Neural progenitor cell (in vitro differentiated cells): ENCODE data around the gene AEBP1. TPM values are rescaled to one million over a fixed set of nuclear protein-coding genes. Genes with fewer than 3 reads are reported as not detected.

Source experiments
- DNase-seq: peaks from one replicate; pipeline ENCODE4 v3.0.0-alpha.2; 2016; ENCODE audit warnings: low spot score
- H2AFZ ChIP-seq: fragments of 200-600 bp; sonication (generic); replicated peaks from 2 replicates; pipeline ENCODE4 v1.6.1; 2016; ENCODE audit warnings: antibody characterized with exemption
- H3F3A ChIP-seq: fragments of 200-600 bp; sonication (generic); 2 replicates; pipeline ENCODE4 v1.6.1; 2016; ENCODE audit warnings: antibody characterized with exemption, low read depth
- H3K27ac ChIP-seq: fragments of 200-600 bp; sonication (generic); 2 replicates; pipeline ENCODE4 v1.5.1; 2016; ENCODE audit warnings: mild to moderate bottlenecking
- H3K27me3 ChIP-seq: fragments of 200-600 bp; sonication (generic); 2 replicates; pipeline ENCODE4 v1.6.1; 2016; ENCODE audit warnings: mild to moderate bottlenecking, moderate library complexity
- H3K36me3 ChIP-seq: fragments of 200-600 bp; sonication (generic); 2 replicates; pipeline ENCODE4 v1.5.1; 2016
- H3K4me1 ChIP-seq: fragments of 200-600 bp; sonication (generic); 2 replicates; pipeline ENCODE4 v1.6.1; 2016; ENCODE audit warnings: mixed run types
- H3K4me2 ChIP-seq: fragments of 200-600 bp; sonication (generic); 2 replicates; pipeline ENCODE4 v1.6.1; 2016
- H3K4me3 ChIP-seq: fragments of 200-600 bp; sonication (generic); 2 replicates; pipeline ENCODE4 v1.5.1; 2016
- H3K79me2 ChIP-seq: fragments of 200-600 bp; sonication (generic); 2 replicates; pipeline ENCODE4 v1.6.1; 2016; ENCODE audit warnings: low read depth
- H3K9ac ChIP-seq: fragments of 200-600 bp; sonication (generic); 2 replicates; pipeline ENCODE4 v1.6.1; 2016
- H3K9me3 ChIP-seq: fragments of 200-600 bp; sonication (generic); 2 replicates; pipeline ENCODE4 v1.5.1; 2016; ENCODE audit warnings: low read depth
- H4K20me1 ChIP-seq: fragments of 200-600 bp; sonication (generic); 2 replicates; pipeline ENCODE4 v1.6.1; 2016; ENCODE audit warnings: low read depth
- H3K27ac Mint-ChIP-seq: 3 replicates; pipeline ENCODE4 v1.8.0; 2021; ENCODE audit warnings: mixed read lengths
- H3K27me3 Mint-ChIP-seq: 2 replicates; pipeline ENCODE4 v1.8.0; 2022; ENCODE audit warnings: low read depth, mild to moderate bottlenecking, inconsistent platforms, moderate library complexity, mixed read lengths; ENCODE audit not compliant: insufficient read depth
- H3K36me3 Mint-ChIP-seq: 3 replicates; pipeline ENCODE4 v1.8.0; 2021; ENCODE audit warnings: mixed read lengths
- H3K4me1 Mint-ChIP-seq: 3 replicates; pipeline ENCODE4 v1.8.0; 2021; ENCODE audit warnings: mixed read lengths
- H3K4me3 Mint-ChIP-seq: 3 replicates; pipeline ENCODE4 v1.8.0; 2021; ENCODE audit warnings: mild to moderate bottlenecking, moderate library complexity, mixed read lengths
- H3K9me3 Mint-ChIP-seq: 3 replicates; pipeline ENCODE4 v1.8.0; 2020; ENCODE audit warnings: mixed read lengths
- EZH2 ChIP-seq: fragments of 200-600 bp; sonication (generic); IDR thresholded peaks from 2 replicates; pipeline ENCODE4 v1.6.1; 2017; ENCODE audit warnings: antibody characterized with exemption, mild to moderate bottlenecking, moderate library complexity
- EZH2phosphoT487 ChIP-seq: fragments of 200-600 bp; sonication (generic); IDR thresholded peaks from 2 replicates; pipeline ENCODE4 v1.6.1; 2017; ENCODE audit warnings: antibody characterized with exemption
- total RNA-seq: library from RNA; depleted of rRNA; stranded (reverse); fragments of >200 nt; gene quantifications from 2 replicates; pipeline ENCODE4 v1.2.3, GENCODE V29; 2015; ENCODE audit warnings: low replicate concordance
- TF ChIP-seq, protein P1 (sequence below): fragments of 200-600 bp; sonication (generic); IDR thresholded peaks from 2 replicates; pipeline ENCODE4 v1.5.1; 2017; ENCODE audit warnings: antibody characterized with exemption, mild to moderate bottlenecking

Gene AEBP1
- total RNA-seq, 1 donor from 2014 or later: 4.5 TPM

DNA sequence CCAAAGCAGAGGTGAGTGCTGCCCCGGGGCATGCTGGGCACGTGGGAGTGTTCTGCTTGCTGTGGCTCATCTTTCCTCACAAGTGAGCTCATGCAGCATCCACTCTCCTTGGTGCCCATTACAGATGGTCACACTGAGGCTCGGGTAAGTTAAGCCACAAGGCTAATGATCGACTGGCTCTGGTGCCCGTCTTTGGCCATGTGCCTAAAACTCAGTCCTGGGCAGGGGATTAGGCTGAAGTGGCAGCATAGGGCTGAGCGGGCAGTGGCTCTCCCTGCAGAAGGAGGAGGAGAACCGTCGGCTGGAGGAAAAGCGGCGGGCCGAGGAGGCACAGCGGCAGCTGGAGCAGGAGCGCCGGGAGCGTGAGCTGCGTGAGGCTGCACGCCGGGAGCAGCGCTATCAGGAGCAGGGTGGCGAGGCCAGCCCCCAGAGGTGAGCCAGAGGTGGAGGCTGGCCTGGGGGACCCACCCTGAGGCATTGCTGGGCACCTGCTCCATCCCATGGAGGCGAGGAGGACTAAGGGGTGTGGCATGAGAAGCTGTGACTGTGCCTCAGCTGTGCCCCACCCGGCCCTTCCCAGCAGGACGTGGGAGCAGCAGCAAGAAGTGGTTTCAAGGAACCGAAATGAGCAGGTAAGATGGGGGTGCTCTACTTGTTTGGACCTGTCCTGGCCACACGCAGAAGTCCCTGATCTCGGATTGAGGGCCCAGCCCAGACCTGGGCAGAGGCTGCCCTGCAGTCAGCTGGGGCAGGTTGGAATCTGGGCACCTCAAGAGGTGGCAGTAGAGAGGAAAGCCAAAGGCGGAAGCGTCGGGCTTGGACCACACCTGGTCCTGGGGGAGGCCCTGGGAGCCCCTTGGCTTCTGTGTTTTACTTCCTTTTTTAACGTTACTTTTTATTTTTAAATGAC lies 46.0 kb upstream of the AEBP1 start:
- Histone ChIP-seq H2AFZ (no peak overlapping the region), H3K27ac (no peak overlapping the region), H3K4me1 (no peaks in the 10 kb centered on the region), H3K36me3 (no peaks in the 10 kb centered on the region), H3F3A (no peaks in the 10 kb centered on the region), H4K20me1 (peaks cover 2% of the 10 kb centered on the region), H3K79me2 (no peaks in the 10 kb centered on the region), H3K27me3 (no peaks in the 10 kb centered on the region), H3K9me3 (no peaks in the 10 kb centered on the region), H3K4me3 (no peak overlapping the region), H3K4me2 (no peak overlapping the region), H3K9ac (no peak overlapping the region)
- no peak for DNase-seq
- Mint-ChIP-seq H3K27ac (no peak overlapping the region), H3K4me1 (no peaks in the 10 kb centered on the region), H3K9me3 (no peaks in the 10 kb centered on the region), H3K36me3 (peaks cover 31% of the 10 kb centered on the region), H3K27me3 (peaks cover under 1% of the 10 kb centered on the region), H3K4me3 (peak overlapping the region; percentile 72)
- TF ChIP-seq EZH2 (no peak), EZH2phosphoT487 (no peak)
- TF ChIP-seq, protein P1, sequence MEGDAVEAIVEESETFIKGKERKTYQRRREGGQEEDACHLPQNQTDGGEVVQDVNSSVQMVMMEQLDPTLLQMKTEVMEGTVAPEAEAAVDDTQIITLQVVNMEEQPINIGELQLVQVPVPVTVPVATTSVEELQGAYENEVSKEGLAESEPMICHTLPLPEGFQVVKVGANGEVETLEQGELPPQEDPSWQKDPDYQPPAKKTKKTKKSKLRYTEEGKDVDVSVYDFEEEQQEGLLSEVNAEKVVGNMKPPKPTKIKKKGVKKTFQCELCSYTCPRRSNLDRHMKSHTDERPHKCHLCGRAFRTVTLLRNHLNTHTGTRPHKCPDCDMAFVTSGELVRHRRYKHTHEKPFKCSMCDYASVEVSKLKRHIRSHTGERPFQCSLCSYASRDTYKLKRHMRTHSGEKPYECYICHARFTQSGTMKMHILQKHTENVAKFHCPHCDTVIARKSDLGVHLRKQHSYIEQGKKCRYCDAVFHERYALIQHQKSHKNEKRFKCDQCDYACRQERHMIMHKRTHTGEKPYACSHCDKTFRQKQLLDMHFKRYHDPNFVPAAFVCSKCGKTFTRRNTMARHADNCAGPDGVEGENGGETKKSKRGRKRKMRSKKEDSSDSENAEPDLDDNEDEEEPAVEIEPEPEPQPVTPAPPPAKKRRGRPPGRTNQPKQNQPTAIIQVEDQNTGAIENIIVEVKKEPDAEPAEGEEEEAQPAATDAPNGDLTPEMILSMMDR: no peak

DNA sequence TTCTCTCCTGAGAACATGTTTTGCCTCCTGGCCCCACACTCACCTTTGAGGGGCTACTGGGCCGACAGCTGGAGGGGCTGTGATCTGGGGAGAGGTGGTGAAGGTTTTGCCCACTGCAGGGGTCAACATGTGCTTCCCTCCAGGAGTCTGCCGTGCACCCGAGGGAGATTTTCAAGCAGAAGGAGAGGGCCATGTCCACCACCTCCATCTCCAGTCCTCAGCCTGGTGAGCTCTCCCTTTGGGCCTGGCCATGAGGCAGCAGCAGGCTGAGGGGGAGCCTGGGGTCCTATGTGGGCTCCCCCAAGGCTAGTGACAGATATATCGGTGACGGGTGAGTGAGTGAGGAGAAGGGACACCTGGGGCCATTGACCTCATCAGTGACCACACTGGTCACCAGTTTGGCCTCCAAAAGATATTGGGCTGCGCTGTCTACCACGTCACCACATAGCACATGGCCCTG lies 45.4 kb upstream of the AEBP1 start:
- Mint-ChIP-seq H3K27me3 (peaks cover 3% of the 10 kb centered on the region), H3K9me3 (no peaks in the 10 kb centered on the region), H3K27ac (no peak overlapping the region), H3K4me1 (peaks cover 3% of the 10 kb centered on the region), H3K4me3 (no peak overlapping the region), H3K36me3 (peaks cover 31% of the 10 kb centered on the region)
- H3K79me2 ChIP-seq: no peaks in the 10 kb centered on the region
- H3K4me2 ChIP-seq: no peak overlapping the region
- no peak overlapping the region for H3K9ac ChIP-seq
- no peaks in the 10 kb centered on the region for H3K27me3 ChIP-seq
- H3K9me3 ChIP-seq: no peaks in the 10 kb centered on the region
- TF ChIP-seq EZH2 (no peak), EZH2phosphoT487 (no peak)
- TF ChIP-seq, protein P1: no peak
- peaks cover 4% of the 10 kb centered on the region for H4K20me1 ChIP-seq
- H3K27ac ChIP-seq: no peak overlapping the region
- peaks cover 5% of the 10 kb centered on the region for H3K4me1 ChIP-seq
- no peak for DNase-seq
- no peak overlapping the region for H2AFZ ChIP-seq
- H3K4me3 ChIP-seq: no peak overlapping the region
- H3K36me3 ChIP-seq: no peaks in the 10 kb centered on the region
- peaks cover 5% of the 10 kb centered on the region for H3F3A ChIP-seq

DNA sequence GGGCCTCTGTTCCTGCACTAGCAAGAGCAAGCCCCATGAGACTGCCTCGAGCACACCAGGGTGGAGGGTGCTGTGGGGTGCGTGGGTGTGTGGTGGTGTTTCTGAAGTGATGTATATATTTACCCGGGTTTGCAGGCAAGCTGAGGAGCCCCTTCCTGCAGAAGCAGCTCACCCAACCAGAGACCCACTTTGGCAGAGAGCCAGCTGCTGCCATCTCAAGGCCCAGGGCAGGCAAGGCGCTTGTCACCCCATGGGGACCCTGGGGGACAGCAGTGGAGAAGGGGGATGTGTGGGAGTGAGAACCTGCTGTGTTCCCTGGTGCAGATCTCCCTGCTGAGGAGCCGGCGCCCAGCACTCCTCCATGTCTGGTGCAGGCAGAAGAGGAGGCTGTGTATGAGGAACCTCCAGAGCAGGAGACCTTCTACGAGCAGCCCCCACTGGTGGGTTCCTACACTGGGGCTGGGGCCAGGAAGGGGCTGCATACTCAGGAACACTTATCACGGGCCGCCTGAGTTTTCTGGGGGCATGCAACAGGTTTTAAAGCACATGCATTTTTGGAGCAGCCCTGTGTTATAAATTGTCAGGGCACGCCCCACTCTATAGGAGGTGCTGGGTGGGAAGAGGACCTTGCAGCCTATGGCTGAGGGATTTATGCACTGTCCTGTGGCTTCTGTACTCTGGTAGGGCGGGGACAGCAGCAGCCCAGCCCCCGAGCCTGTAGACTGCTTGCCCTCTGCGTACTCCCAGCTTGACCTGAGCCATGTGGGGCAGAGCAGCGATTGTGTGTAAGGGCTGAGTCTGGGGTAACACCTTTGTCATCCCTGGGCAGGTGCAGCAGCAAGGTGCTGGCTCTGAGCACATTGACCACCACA lies 44.7 kb upstream of the AEBP1 start:
- Histone ChIP-seq H3K27ac (no peak overlapping the region), H3K4me3 (no peak overlapping the region), H4K20me1 (peaks cover 8% of the 10 kb centered on the region), H2AFZ (no peak overlapping the region), H3F3A (peaks cover 11% of the 10 kb centered on the region), H3K4me1 (peaks cover 11% of the 10 kb centered on the region), H3K27me3 (no peaks in the 10 kb centered on the region), H3K4me2 (no peak overlapping the region), H3K9me3 (no peaks in the 10 kb centered on the region), H3K9ac (no peak overlapping the region), H3K36me3 (no peaks in the 10 kb centered on the region), H3K79me2 (no peaks in the 10 kb centered on the region)
- no peak for DNase-seq
- Mint-ChIP-seq H3K4me3 (no peak overlapping the region), H3K36me3 (peaks cover 31% of the 10 kb centered on the region), H3K4me1 (peaks cover 6% of the 10 kb centered on the region), H3K27ac (no peak overlapping the region), H3K27me3 (peaks cover 6% of the 10 kb centered on the region), H3K9me3 (no peaks in the 10 kb centered on the region)
- no peak for TF ChIP-seq EZH2
- TF ChIP-seq EZH2phosphoT487: no peak
- TF ChIP-seq, protein P1: no peak
